Measurements from ENCODE around the gene AP4E1.
"Not testable (repeated sequence)": the region's sequence is repeated elsewhere in the genome, so short reads cannot be mapped to it uniquely, and the experiment has no call there.

The AP4E1 gene

DNA sequence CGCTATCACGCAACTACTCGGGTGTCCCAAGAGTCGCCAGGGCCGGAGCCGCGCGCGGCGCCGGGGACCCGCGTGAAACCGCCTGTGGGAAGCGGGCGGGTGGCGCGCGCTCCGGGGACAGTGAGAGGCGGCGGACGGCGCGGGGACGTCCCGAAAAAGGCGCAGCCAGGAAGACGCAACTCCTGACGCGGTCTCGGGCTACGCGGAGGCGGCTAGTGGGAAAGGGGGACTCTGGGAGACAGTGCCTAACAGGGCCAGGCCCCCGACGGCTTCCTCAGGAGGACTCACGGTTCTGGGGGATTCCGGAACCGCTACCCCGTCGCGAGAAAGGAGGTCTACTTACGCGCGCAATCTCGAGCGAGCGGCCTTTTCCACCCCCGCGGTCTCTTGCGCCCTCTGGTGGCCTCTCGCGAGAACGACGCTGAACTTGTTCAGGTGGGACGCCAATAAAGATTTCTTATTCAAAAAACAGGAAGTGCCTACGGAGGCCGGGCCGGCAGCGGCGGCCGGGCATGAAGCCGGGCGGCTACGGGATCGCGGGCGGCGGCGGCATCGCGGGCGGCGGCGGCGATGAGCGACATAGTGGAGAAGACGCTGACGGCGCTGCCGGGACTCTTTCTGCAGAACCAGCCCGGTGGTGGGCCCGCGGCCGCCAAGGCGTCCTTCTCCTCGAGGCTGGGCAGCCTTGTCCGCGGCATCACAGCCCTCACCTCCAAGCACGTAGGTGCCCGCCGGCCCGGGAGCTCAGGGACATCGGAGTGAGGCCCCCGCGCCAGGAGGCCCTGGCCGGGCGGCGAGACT lies at the start of gene AP4E1:
Gene AP4E1 (plus strand): TSS at position 475 of the 801 bp plus-strand sequence. CDS start 96 bp downstream, at position 571.
- peak; percentile 95 for DNase-seq

GRCh38 chr15:50860824-50861223 lies 47.7 kb upstream of the AP4E1 start:
- no peak for DNase-seq

GRCh38 chr15:50862553-50862952 lies 45.9 kb upstream of the AP4E1 start:
- no peak for DNase-seq

GRCh38 chr15:50864873-50865272 lies 43.6 kb upstream of the AP4E1 start:
- DNase-seq = no peak

- DNase-seq = no peak
Observed at GRCh38 chr15:50865515-50866353, 42.7 kb upstream of the AP4E1 start.

- no peak for DNase-seq
Observed at GRCh38 chr15:50871832-50872231, 36.7 kb upstream of the AP4E1 start.

GRCh38 chr15:50872832-50873426 lies 35.6 kb upstream of the AP4E1 start:
- DNase-seq = no peak

DNA sequence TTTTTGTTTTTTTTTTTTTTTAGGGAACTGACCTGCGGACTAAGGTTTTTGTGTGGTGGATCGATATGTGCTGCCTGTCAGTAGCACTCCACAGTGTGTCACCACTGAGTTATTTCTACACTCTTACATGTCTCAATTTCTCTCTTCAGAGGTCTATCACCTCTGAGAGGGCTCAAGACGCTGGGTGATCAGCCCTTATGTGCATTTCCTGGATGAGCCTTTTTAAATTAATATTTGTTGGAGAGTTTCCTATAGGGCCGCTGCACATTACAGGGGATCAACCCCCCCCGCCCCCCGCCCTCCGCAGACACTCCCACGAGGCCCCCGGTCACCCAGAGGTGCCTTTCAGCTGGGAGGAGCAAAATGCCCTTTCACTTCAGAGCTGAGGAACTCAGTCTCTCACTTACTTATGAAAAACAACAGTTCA lies 34.5 kb upstream of the AP4E1 start:
- DNase-seq = no peak

DNA sequence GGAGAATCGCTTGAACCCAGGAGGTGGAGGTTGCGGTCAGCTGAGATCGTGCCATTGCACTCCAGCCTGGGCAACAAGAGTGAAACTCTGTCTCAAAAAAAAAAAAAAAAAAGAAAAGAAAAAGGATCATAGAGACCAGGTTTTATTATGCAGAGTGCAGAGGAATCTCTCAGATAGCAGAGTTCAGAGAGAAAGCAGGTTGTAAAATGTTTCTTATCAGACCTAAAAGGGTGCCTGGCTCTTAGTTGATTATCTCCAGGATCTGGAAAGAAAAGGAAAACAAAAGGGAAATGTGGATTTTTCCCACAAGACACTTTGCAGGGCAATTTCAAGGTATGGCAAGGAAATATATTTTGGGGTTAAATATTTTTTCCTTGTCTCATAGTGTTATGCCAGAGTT lies 33.2 kb upstream of the AP4E1 start:
- DNase-seq = not testable (repeated sequence)

- DNase-seq = no peak
Observed at GRCh38 chr15:50876260-50876988, 32.1 kb upstream of the AP4E1 start.

GRCh38 chr15:50876989-50877360 lies 31.5 kb upstream of the AP4E1 start:
- DNase-seq = peak; percentile 98

GRCh38 chr15:50879016-50879617 lies 29.4 kb upstream of the AP4E1 start:
- no peak for DNase-seq

DNA sequence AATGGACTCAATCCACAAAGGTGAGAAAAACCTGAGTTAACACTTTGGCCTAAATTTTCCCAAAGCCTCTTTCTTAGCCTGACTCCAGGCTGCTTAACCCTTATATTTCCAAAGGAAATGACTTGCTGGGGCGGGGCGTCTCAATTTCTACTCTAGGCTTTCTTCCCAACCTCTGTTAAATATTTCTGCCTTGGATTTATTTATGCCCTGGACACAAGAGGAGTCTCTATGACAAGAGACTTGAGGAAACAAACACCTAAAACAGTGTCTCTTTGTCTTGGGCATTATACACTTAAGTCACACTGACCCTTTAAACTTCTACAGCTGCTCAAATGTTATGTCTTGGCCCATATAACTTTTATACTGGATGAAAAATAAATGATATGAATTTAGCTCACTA lies 28.3 kb upstream of the AP4E1 start:
- DNase-seq = no peak

GRCh38 chr15:50880651-50881114 lies 27.8 kb upstream of the AP4E1 start:
- peak; percentile 45 for DNase-seq

DNA sequence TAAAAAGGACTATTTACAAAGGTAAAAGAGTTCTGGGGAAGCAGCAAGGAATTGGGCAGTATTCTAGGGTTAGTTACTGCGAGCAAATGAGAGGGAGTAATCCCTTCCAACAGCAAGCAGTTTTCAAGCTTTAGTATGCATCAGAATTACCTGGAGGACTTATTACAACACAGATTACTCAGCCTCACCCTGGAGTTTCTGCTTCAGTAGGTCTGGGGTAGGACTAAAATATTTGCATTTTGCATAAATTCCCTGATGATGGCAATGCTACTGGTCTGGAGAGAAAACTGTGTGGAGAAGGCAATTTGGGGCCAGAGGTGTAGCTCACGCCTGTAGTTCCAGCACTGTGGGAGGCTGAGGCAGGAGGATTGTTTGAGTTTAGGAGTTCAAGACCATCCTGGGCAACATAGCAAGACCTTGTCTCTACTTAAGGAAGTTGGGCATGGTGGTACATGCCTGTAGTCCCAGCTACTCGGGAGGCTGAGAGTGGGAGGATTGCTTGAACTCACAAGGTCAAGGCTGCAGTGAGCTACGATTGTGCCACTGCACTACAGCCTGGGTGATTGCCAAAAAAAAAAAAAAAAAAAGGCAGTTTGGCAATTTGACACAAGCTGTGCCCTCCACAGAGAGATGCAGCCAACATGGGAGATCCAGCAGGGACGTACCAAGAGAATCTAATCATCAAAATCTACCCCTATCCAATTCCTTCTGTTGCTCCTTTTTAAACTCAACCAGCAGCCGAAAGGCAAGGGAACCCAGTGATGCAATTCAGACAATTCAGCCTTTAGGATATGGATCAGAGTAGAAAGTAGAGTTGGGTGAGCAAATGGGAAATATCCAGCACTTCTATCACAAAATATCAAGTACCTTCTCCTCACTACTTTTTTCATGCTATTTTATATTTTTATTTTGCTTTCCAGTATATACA lies 27.1 kb upstream of the AP4E1 start:
- peak; percentile 51 for DNase-seq

- peak; percentile 97 for DNase-seq
Observed at GRCh38 chr15:50883903-50884302, 24.6 kb upstream of the AP4E1 start.

DNA sequence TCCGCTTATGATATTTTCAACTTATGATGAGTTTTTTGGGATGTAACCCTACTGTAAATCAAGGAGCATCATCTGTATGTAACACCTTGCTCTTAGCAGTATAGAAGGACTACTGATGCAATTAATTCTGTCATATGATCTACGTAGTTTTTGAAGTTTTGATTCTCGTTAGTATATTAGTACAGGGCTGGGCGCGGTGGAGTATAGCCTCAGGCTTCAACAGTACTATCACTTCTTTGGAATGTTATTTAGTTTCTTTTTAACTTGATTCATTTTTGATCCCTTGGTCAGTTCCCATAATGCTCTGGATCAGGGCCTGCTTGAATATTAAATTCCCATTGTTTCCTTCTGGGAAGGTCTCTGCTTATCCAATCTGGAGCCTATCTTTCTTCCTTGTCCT lies 23.9 kb upstream of the AP4E1 start:
- DNase-seq = peak; percentile 84

- no peak for DNase-seq
Observed at GRCh38 chr15:50886139-50886467, 22.4 kb upstream of the AP4E1 start.

DNA sequence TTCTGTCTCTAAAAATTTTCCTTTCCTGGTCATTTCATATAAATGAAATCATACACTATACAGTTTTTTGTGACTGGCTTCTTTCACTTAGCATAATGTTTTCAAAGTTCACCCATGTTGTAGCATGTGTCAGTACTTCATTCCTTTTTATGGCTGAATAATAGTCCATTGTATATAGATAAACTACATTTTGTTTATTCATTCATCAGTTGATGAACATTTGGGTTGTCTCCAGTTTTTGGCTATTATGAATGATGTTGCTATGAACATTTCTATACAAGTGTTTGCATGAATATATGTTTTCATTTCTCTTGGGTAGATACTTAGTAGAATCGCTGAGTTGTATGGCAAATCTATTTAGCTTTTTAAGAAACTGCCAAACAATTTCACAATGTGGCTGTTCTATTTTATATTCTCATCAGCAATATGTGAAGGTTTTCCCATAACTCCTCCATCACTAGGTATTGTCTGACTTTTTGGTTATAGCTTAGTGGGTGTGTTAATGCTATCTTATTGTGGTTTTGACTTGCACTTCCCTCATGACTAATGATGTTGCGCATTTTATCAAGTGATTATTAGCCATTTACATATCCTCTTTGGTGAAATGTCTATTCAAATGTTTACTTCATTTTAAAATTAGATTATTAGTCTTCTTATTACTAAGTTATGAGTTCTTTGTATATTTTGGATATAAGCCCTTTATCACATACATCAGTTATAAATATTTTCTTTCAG lies 21.7 kb upstream of the AP4E1 start:
- peak; percentile 37 for DNase-seq

DNA sequence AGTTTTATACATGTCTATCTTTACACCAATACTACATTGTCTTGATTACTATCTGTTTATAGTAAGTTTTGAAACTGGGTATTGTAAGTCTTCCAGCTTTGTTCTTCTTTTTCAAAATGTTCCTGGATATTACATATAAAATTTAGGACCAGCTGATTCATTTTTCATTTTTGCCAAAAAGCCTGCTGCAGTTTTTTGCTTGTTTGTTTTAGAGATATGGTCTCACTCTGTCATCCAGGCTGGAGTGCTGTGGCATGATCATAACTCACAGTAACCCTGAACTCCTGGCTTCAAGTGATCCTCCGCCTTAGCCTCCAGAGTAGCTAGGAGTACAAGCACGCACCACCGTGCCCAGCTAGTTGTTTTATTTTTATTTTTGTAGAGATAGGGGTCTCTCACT lies 20.4 kb upstream of the AP4E1 start:
- no peak for DNase-seq

GRCh38 chr15:50889589-50889988 lies 18.9 kb upstream of the AP4E1 start:
- no peak for DNase-seq
